Activated CD4-positive, CD25-positive, alpha-beta regulatory T cell treated with anti-CD3 and anti-CD28 coated beads, Interleukin-2, amount 50 U/mL, for 16 hours (primary cell): ENCODE results near the gene ADRM1.

ENCODE experiments used
- DNase-seq: peaks from one replicate; pipeline ENCODE4 v3.0.0-alpha.2; 2020; ENCODE audit warnings: low read depth, low spot score

ADRM1 gene

DNA sequence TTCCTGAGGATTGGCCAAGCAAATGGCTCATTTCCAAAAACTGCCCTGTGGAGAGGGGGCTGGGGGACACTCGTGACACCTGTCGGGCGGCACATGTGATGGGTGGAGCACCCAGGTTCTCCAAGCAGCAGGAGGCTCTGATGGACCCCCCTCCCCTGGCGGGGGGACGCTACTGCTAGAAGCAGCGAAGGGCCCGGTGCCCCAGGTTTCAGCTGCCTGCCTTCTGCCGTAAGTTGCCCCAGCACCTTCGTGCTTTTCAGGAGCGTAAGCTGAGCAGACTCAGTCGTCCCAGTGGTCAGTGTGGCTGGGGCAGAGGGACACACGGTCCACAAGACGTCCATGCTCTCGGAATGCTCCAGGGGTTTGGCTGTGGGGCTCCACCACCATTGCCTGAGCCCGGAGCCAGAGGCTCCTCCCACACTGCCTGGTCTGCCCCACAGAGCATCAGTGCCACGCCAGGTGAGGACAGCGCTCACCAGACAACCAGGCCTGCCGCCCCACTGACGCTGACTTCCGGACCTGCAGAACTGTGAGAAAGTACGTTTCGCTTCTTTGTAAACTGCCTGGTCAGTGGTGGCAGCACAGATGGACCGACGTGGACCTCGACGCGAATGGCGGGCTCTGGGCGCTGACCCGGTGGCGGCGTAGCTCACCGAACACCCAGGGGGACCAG lies 4.1 kb upstream of the ADRM1 start:
- DNase-seq: no peak

DNA sequence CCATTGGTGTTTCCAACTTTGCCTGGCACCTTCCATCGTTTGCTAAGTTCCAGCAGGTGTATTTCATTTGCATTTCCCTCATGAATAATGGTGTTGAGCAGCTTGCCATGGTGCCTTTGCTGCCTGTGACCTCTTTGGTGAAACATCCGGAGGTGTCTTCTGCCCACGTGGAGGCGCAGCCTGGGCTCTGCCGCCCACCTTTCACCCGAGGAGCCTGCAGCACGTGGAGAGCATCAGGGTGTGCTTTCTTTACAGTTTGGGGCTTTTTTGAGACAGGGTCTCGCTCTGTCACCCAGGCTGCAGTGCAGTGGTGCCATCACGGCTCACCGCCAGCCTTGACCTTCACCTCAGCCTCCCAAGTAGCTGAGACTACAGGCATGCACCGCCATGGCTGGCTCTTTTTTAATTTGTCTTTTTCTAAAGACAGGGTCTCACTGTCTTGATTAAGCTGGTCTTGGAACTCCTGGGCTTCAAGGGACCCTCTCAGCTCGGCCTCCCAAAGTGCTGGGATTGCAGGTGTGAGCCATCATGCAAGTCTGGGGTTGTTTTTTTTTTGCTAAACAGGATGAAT lies 3.0 kb upstream of the ADRM1 start:
- no peak for DNase-seq

DNA sequence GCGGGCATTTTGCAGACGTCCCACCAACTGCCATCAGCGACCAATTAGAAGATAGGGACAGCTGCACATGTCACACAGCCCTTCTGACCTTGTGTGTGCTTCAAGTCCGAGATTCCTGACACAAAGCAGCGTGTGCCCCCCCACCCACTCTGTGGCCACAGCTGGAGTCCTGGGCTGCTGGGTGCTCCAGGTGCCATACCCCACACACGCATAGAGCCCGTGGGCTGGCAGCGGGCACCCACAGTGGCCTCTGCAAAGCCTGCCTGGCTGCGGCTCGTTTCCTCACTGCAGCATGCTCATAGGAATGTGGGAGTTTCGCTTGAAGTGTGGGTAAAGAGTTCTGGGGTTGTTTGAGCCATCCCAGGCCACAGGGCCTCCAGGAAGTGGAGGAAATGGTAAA lies 2.5 kb upstream of the ADRM1 start:
- DNase-seq: no peak

DNA sequence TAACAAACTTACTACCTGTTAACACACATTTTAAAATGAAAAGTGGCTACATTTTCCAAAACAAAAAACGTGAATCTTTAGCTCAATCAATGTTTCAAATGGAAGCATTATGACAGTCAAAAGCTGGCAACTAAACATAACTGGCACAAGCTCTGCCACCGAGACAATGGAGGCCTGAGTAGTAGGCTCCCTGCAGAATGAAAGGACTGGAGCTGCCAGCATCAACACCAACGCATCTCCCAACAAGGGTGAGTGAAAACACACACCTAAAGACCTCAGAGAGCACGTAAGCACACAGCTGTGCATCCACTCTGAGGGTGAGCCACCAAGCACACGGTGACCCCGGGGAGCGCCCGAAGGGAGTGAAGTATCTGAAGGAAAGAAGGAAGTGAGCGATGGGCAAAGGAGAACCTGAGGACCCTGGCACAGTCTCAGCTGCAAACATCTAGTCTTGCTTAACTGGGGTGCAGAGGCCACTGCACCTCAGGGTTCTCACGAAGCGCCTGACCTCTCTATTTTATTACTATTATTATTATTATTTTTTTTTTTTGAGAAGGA lies 1.6 kb upstream of the ADRM1 start:
- no peak for DNase-seq

DNA sequence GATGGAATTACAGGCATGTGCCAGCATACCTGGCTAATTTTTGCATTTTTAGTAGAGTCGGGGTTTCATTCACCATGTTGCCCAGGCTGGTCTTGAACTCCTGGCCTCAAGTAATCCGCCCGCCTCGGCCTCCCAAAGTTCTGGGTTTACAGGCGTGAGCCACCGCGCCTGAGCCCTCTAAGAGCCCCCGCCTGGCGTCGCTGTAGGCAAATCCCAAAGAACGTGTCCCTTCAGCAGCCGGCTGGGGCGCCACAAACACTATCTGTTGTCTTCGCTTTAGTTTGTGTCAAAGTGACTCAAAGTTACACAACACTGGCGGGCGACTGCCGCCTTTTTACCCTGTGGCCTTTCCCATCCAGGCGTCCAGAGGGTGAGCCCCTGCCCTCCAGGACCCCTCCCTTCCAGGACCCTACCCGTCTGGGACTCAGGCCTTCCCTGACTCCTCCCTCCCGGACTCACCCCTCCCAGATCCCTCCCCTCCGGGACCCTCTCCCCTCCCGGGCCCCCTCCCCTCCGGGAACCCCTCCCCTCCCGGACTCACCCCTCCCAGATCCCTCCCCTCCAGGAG lies 940 bp upstream of the ADRM1 start:
- peak; percentile 76 for DNase-seq

DNA sequence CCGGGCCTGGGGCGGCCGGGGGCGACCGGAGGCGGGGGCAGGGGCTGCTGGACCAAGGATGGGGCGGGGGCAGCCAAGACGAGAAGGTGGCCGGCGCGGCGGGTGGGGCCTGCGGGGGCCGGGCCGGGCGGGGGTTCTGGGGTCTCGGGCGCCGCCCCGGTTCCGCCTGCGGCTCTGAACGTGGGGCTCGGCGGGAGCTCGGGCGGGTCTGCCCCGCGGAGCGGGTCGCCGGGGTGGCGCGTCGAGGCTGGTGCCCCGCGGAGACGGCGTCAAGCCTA lies 204 bp downstream of the ADRM1 start:
- DNase-seq: no peak

DNA sequence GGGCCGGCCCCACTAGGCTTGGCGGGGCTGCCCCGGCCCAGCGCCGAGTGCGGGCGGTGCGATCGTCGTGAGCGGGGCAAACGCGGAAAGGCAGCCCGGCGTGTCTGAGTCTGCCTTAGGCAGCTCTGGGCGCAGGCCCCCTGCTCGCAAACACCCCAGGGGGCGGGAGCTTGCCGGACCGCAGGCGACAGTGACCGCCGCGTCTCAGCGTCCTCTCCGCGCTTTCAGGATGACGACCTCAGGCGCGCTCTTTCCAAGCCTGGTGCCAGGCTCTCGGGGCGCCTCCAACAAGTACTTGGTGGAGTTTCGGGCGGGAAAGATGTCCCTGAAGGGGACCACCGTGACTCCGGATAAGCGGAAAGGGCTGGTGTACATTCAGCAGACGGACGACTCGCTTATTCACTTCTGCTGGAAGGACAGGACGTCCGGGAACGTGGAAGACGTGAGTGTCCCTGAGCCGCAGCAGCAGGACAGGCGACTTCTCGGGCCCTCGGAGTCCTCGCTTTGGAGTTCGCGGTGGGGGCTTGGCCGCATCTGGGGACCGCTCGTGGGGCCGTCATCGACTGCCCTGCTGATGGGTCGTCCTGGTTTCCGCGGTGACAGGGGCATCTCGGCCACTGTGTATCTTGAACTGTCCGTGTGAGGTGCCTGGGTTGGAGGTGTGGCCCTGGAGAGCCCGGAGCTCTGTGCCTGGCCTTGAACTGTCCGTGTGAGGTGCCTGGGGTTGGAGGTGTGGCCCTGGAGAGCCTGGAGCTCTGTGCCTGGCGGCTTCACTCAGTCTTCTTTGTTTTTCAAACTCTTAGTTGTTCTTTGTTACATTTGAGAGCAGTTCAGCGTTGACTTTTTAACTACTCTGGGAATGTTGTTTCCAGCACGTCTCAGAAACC lies 786 bp downstream of the ADRM1 start:
- no peak for DNase-seq

DNA sequence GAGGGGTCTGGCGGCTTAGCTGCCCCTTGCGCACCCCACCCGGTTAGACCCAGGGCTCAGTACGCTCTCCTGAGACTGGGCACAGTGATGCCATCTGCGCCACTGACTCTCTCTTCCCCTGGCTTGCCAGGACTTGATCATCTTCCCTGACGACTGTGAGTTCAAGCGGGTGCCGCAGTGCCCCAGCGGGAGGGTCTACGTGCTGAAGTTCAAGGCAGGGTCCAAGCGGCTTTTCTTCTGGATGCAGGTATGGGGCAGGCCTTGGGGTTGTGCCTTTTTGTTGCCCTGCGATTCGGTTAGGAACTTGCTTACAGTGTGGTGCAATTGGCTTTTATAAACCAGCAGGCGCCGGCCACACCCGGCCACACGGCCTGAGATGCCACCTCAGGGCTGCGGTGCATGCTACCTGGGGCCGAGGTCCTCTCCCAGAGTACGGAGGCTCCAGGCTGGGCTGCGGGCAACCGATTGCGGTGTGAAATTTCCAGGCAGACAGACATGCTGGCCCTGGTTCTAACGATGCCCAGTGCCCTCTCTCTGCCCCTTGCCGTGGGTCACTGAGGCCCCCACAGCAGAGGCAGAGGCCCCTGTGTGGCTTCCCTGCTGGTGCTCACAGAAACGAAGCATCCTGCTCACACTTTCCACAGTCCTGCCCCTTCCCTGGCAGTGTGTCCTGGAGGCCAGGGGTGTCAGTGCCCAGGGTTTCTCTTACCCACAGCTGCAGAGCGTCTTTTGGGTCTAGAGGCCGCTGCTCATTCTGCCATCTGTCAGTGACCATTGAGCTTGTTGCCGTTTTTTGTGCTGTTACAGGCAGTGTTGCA lies 1.7 kb downstream of the ADRM1 start:
- no peak for DNase-seq

DNA sequence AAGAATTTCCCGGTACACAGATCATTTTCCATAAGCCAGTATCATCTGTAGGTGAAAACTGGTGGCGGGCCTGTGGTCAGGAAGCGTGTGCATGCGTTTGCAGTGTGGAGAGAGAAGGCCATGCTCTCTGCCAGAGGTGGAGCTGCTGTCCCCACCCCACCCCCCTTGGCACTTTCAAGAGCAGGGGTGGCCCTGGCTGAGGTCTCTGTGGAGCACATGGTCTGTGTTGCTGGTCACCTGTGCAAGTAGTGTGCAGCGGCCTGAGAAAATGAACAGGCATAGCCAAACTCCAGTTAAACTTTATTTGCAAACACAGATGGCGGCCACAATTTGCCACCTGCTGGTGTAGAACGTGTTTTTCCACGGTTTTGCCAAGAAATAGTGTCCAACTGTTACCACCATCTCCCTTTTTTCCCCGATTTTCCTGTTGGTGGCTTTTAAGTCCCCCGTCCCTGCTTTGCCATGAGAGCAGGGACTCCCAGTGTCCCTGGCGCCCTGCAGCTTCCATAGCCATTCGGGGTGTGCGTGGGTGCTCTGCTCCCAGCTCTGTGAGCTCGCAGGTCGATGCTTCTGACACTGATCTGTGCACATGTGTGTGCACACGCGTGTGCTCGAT lies 2.5 kb downstream of the ADRM1 start:
- DNase-seq: no peak

DNA sequence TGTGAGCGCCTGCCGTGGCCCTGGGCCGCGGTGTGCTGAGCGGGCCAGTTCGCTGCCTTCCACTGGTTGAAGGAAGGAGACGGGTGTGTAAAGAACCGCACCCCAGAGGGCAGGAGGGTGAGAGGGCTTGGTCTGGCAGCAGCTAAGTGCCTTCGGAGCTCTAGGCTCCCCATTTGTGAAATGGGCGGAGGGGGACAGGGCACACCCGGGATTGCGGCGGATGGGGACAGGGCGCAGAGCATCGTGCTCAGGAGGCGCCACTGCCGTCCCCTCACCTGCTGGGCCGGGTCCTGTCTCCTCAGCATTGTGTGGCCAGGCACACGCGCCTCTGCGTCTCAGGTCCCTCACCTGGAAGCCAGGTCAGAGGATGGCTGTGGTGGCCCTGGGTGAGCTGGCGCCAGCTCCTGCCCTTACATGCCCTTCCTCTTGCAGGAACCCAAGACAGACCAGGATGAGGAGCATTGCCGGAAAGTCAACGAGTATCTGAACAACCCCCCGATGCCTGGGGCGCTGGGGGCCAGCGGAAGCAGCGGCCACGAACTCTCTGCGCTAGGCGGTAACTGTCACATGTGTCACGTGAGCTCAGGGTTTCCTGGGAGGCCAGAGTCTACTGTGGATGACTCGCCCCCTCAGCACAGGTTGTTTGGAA lies 3.1 kb downstream of the ADRM1 start:
- no peak for DNase-seq

DNA sequence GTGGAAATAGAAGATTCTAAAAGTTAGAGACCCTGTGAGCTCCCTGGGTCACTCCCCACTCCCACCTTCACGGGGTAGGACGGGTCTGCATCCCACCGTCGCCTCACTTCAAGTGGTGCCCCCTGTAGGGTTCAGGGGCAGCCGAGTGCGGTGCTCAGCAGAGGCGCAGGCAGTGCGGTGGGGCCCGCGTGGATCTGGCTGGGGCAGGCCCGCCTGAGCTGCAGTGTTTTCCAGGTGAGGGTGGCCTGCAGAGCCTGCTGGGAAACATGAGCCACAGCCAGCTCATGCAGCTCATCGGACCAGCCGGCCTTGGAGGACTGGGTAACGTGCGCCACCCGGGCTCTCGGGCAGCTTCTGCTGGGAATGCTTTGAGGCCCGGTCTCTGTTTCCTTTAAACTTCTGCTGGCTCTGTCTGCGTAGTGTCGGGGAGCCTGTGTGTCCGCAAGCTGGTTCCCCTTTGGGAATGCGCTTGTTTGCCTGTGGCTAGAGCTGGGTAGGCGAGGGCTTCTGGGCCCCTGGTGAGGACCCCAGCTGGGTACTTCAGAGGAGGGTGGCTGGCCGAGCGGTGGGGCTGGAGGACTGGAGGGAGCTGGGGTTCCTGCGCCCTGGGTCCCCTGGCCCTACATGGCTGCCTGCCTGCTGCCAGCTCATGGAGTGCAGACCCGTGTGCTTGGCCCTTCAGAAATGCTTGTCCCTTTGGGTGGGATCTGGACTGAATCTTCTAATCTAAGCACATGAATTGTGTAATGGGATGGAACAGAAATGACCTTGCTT lies 3.8 kb downstream of the ADRM1 start:
- DNase-seq: no peak

DNA sequence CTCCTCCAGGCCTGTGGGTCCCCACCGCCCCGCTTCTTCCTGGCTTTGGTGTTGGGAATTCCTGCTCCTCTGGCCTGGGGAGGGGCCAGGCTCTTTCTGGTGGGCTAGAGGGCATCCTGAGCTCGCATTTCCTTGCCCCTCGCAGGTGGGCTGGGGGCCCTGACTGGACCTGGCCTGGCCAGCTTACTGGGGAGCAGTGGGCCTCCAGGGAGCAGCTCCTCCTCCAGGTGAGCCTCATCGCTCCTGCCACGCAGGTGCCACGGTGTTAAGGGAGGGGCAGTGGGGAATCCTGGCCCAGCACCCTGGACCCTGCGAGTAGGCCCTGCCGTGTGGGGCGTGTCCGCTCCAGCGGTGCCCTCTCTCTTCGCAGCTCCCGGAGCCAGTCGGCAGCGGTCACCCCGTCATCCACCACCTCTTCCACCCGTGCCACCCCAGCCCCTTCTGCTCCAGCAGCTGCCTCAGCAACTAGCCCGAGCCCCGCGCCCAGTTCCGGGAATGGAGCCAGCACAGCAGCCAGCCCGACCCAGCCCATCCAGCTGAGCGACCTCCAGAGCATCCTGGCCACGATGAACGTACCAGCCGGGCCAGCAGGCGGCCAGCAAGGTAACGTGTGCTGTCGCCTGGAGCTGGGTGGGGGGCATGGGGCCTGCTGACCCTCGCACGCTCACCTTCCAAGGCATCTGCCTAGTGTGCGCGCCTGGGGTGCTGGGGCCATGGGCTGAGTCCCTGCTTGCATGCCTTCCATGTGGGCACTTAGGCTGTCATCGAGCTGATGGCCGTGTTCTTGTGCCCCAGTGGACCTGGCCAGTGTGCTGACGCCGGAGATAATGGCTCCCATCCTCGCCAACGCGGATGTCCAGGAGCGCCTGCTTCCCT lies 4.7 kb downstream of the ADRM1 start:
- no peak for DNase-seq

DNA sequence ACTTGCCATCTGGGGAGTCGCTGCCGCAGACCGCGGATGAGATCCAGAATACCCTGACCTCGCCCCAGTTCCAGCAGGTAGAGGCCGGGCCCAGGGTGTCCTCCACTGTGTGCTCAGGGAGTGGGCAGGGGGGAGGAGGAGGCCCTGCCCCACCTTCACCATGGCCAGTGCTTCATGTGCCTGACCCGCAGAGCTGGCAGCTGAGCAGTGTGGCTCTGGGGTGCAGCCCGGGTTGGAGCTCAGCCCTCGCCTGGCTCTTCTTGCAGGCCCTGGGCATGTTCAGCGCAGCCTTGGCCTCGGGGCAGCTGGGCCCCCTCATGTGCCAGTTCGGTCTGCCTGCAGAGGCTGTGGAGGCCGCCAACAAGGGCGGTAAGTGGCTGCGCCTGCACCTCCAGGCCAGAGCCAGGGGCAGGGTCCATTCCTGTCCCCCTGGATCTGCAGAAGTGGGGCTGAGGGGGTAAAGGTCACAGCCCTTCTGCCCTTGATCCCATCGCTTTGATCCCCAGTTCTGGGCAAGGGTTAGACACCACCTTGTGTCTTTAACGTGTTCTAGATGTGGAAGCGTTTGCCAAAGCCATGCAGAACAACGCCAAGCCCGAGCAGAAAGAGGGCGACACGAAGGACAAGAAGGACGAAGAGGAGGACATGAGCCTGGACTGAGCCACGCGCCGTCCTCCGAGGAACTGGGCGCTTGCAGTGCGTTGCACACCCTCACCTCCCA lies 5.5 kb downstream of the ADRM1 start:
- no peak for DNase-seq

DNA sequence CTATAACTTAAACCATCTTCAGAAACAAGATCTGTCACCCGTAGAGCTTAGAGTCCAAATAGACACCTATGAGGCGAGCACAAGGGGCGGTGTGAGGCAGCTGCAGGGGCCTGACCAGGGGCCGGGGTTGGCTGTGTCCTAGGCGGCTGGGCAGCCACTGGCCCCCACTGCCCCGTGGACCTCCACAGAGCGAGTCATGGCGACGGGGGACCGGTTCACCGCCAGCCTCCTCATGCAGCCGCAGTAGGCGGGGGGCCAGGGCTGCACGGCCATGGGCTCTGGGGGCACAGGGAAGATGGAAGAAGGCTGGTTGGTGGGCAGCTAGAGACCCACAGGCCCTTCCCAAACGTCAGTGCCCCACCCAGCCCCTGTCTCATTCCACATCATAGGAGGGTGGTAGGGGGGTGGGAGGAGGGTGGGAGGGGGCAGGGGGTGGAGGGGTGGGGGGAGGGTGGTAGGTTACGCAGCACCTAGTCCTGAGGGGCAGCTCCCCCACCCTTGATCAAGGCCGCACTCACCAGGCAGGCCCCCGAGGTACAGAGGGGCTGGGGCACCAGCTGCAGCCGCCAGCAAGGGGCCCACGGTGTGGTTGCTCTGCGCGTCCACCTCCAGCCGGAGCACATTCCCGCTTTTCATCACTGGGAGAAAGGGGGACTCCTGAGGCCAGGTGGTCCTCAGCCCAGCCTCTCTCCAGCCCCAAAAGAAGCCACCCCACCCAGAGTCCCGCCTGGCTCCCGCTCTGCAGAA lies 6.6 kb downstream of the ADRM1 start:
- no peak for DNase-seq

DNA sequence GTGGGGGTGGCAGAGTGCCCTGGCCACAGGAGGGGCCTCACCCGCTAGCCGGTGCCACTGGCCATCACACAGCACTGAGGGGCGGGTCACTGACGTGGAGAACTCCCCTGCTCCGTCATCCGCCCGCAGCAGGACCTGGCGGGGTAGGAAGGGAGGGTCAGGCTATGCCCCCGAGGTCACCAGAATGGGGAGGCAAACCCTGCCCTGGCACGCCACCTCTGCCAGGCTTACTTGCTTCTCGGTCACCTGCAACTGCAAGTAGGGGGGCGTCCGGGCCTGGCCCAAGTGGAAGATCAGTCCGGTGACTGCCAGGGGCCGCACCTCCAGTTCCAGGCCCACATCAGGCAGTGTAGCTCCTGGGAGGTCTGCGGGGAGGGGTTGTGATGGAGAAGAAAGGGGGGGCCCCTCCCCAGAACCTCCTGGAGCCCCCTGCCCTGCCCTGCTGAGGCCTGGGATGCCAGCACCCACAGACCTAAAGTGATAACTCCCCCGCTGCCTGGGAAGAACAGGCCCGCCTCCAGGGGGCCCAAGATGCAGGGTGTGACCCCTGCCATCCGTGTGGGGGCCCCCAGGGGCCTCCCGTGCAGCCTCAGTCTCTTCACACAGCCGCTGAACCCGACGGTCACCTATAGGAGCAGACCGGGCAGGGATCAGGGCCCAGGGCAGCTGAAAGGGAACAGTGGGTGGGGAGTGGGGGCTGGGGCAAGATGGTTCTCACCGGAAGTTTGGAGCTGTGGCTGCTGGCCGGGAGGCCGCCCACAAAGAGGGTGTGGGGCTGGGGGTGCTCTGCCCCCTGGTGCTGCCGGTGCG lies 7.4 kb downstream of the ADRM1 start:
- no peak for DNase-seq

DNA sequence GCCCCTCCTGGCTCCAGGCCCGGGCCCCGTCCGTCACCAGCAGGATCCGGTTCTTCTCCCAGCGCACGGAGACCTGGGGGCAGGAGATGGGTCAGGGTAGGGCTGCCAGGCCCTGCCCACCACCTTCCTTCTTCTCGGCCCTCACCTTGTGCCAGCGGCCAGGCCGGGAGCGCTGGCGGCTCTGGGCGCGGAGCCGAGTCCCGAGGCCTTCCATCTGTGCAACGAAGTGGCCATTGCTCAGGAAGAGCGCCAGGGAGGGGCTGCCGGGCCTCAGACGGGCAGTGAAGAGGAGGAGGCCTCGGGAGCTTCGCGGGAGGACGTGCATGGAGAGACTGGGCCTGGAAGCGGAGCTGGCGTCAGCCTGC lies 7.9 kb downstream of the ADRM1 start:
- no peak for DNase-seq

DNA sequence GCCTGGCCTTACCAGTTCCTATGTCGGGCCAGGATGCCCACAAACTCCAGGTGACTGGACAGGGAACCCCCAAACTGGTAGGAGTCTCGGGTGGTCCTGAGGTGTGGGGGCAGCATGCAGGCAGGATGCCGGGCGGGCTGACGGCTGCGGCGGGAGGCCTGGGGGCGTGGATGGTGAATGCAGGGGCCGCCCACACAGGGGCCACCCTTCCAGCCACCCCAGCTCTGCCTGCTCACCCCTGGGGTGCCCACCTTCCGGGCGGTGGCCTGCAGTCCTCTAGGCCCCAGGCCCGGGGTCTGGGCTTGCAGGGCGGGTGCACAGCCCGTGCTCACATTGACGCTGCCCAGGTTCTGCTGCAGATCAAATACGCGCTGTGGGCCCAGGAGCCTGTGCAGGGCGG lies 8.4 kb downstream of the ADRM1 start:
- no peak for DNase-seq
